GM13977 (cell line): Measurements from ENCODE around the gene STAMBP.

ENCODE experiments used
- DNase-seq: peaks from one replicate; pipeline ENCODE4 v3.0.0; 2012; ENCODE audit warnings: low spot score
- in situ Hi-C: fragments of 300-500 bp; cut with MboI; formaldehyde crosslinking; loops from one replicate; pipeline ENCODE4 v1.12.0; 2022; ENCODE audit warnings: low sequenced_read_pairs, low pct_unique_long_range_greater_than_20kb, mixed read lengths, inconsistent platforms; ENCODE audit not compliant: unreplicated experiment
- TF ChIP-seq, protein P1 (sequence below): IDR thresholded peaks from 2 replicates; pipeline ENCODE4 v1.5.1; 2012; ENCODE audit warnings: mild to moderate bottlenecking, control low read depth; ENCODE audit not compliant: insufficient read depth; ENCODE audit errors: extremely low read depth, missing control alignments

Gene STAMBP

DNA sequence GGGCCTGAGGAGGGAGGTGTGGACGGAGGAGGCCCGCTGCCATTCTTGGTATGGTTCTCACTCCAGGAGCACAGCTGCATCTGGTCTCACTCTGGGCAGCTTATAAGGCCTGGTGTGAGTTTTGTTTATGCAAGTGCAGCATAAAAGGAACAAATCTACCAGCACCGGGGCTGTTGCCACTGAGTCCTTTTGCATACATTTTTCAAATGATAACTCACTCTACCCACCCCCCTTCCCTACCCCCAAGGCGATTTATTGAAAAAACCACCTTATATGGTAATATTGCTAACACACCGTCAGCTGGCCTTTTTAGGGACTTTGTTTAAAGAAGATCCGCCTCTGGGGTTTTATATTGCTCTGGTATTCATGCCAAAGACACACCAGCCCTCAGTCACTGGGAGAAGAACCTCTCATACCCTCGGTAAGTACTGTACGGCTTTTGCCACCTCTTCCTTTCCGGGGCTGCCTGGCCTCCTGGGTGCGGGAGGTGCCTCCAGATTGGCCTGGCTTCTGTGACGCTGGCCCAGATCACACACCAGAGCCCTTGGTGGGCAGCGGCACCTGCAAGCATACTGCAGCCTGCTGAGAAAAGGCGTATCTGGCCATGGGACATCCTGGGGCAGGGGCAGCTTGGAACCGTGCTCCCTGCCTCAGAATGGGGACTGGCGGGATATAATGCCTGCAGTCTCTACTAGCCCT, 64.0 kb downstream of the STAMBP start, which contains the start of gene ACTG2:
Gene ACTG2, plus strand, starts transcription at position 378 of the 699 bp plus-strand sequence. CDS start 8,304 bp downstream, outside the sequence.
- in situ Hi-C loops = no loop called here
- DNase-seq = no peak
- TF ChIP-seq, protein P1, sequence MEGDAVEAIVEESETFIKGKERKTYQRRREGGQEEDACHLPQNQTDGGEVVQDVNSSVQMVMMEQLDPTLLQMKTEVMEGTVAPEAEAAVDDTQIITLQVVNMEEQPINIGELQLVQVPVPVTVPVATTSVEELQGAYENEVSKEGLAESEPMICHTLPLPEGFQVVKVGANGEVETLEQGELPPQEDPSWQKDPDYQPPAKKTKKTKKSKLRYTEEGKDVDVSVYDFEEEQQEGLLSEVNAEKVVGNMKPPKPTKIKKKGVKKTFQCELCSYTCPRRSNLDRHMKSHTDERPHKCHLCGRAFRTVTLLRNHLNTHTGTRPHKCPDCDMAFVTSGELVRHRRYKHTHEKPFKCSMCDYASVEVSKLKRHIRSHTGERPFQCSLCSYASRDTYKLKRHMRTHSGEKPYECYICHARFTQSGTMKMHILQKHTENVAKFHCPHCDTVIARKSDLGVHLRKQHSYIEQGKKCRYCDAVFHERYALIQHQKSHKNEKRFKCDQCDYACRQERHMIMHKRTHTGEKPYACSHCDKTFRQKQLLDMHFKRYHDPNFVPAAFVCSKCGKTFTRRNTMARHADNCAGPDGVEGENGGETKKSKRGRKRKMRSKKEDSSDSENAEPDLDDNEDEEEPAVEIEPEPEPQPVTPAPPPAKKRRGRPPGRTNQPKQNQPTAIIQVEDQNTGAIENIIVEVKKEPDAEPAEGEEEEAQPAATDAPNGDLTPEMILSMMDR = no peak

DNA sequence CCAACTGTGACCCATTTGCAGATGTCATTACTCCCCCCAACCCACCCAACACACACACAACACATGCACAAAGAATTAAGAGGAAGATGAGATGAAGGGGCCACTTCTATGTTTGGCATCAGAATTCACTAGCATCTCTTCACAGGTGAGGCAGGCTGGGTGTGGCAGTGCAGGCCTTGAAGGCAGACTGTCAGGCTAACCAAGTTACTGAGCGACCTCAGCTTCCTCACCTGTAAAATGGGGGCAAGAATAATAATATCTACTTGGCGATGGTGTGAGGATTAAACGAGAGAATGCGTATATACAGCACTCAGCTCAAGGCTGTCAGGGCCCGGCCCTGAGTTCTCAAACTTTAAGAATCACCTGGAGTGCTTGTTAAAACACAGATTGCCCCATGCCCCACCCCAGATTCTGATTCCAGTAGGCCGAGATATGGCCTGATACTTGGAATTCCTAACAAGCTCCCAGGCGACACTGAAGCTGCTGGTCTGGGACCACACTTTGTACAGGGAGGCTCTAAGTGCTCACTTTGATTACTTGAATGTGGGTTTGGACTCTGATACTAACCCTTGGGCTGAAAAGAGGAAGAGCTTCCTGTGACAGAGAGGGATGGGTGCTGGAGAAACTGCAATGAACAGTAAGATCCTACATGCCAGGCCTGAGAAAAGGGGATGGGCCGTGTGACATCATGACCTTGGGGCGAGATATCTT, 65.2 kb downstream of the STAMBP start:
- in situ Hi-C loops = no loop called here
- TF ChIP-seq, protein P1 = no peak
- no peak for DNase-seq

DNA sequence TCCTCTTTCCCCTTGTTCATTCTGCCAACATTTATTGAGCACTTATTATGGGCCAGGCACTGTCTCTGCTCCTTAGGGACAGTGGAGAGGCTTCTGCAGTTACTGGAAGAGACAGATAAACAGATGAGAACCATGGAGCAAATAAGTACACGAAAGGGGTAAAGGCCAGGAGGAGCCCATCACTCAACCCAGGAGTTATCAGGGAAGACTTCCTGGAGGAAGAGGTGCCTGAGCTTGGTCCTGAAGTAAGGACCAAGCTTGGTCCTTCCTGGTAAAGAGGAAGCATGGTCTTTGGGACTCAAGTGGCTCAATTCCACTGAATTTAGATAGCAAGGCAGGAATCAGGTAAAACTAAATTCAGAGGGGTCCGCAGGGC, 65.7 kb downstream of the STAMBP start:
- in situ Hi-C loops = no loop called here
- TF ChIP-seq, protein P1 = no peak
- no peak for DNase-seq

DNA sequence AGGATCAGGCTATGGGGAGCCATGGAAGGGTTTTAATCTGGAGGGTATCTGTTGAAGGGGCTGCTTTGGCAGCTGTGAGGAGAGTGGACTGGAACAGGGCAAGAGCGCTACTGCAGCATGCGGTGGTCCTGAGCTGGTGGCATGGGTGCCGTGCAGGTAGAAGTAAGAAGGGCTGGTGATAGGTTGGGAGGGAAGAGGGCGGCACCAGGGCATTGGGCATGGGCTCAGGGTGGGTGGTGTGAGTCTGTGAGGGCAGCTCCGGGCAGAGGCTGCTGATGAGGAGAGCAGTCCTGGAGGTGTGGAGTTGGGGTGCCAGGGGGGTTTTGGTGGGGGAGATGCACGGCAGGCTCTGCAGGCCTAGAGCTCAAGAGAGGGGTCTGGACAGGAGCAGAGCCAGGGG, 66.1 kb downstream of the STAMBP start:
- no peak for DNase-seq
- TF ChIP-seq, protein P1 = no peak
- in situ Hi-C loops = no loop called here

DNA sequence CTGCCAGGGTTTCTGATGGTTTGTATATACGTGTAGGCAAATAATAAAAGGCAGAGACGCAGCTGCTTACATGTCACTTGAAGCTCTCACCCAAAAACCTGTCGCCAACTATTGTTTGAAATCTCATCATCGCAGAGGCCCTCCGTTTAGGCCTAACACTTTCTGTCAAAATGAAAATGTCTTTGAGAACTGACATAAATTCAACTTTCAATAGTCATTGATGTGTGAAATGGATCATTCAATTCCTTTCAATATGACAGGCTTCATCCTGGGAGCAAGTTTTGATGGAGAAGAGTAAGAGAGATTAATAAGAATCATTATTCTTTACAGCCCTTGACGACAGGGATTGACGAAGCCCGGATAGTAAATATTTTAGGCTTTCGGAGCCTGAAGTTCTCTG, 66.7 kb downstream of the STAMBP start:
- in situ Hi-C loops = no loop called here
- DNase-seq = no peak
- TF ChIP-seq, protein P1 = no peak

DNA sequence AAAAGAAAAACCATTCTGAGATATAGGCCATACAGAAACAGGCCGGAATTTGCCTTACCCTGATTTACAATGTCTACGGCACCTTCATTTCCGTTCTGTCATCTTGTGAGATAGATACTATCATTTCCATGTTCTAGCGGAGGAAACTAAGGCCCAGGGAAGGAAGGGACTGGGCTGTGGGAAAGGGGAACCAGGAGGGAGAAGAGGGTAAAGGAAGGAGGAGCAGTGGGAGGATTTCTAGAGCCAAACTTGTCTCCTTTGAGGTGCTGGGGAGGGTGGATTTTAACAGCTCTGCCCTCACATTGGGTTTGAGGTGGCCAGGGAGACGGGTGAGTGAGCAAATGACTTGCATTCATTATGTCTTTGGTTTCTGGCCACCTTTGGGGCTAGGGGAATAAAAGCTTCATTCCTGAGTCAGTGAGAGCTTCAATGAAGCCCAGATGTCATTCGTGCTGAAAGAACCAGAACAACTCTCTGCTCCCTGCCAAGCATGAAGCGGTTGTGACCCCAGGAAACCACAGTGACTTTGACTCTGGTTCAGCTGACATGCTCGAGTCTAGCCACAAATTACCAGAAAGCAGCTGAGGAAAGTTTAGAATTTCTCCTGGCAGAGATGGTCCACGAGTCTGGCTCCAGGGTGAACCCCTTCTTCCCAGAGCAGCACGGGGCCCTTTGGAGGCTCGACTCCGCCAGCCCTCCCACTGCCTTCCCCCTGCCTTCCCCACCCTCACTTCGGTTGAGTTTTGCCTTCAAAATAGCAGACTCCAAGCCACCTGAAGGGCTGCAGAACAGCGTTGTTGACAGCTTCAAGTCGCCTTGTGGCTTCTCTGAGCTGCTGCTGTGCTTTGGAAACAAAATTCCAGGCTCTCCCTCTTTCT, 67.8 kb downstream of the STAMBP start:
- peak; percentile 42 for DNase-seq
- in situ Hi-C loops = no loop called here
- TF ChIP-seq, protein P1 = no peak
